HG03139 (cell line): ENCODE measurements around the gene MAGED1.
"Not testable (repeated sequence)": the region's sequence is repeated elsewhere in the genome, so short reads cannot be mapped to it uniquely, and the experiment has no call there.

Source experiments
- ATAC-seq: cut with Tn5 transposase; IDR thresholded peaks from one replicate; pipeline ENCODE4 v1.9.1; 2021; ENCODE audit not compliant: unreplicated experiment

Gene MAGED1

DNA sequence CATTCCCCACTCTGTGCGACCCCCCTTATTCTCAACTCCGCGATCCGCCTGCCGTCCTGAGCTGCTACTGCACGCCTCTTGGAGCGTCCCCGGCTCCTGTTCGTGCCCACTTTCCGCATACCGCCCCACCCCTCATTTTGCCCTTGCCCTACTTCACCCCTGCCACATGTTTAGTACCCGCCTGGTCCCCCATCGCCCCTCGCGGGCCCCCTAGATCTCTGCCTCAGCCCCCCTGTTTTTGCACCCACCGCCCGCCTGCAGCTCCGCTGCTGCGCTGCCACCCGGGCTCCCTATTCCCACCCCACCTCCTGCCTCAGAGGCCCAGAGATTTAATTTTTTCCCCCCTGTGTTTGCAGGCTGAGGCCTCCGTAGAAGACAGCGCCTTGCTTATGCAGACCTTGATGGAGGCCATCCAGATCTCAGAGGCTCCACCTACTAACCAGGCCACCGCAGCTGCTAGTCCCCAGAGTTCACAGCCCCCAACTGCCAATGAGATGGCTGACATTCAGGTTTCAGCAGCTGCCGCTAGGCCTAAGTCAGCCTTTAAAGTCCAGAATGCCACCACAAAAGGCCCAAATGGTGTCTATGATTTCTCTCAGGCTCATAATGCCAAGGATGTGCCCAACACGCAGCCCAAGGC, 1.4 kb downstream of the MAGED1 start:
- ATAC-seq: peak; percentile 53

- no peak for ATAC-seq
Observed at GRCh38 chrX:51896626-51897025, 3.2 kb downstream of the MAGED1 start.

DNA sequence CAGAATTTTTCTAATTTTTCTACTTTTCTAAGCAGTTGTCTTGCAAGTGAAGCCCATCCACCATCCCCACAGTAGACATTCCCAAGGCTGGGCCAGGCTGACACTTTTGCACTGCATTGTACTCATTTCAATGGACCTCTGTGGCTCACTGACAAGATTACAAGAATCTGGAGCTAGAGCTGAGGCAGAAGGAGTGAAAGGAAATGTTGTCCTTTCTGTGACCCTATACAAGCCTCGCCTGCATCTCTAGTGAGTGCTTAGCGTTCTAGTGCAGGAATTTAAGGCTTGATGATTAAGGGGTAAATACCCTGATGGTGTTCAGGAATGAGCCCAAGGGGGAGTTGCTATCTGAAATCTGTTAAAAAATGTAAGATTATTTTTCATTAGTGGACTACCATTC, 6.3 kb downstream of the MAGED1 start:
- no peak for ATAC-seq

DNA sequence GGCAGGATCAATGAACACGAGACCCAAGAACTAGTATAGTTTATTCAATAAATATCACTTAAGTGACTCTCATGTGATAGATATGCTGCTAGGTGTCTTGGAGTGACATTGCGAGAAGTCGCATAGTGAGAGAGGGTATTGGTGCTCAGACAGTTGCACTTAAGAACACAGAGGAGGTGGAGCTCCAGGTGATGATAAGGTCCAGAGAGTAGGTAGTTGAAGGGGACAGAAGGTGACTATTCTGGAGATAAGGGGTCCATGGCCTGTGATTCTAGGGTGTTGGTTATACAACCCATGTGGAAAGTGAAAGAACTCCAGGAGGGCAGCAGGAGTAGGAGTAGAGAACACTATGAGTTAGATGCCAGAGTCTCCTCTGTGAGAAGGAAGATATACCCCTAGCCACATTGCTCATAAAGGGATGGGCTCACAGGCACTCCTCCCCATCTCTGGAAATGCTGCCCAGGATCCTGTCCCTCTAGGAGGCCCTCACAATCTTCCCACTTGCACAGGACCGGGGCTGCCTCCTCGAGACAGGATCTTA, 9.2 kb downstream of the MAGED1 start:
- ATAC-seq: no peak

- not testable (repeated sequence) for ATAC-seq
Observed at GRCh38 chrX:51905152-51905551, 11.7 kb downstream of the MAGED1 start.

DNA sequence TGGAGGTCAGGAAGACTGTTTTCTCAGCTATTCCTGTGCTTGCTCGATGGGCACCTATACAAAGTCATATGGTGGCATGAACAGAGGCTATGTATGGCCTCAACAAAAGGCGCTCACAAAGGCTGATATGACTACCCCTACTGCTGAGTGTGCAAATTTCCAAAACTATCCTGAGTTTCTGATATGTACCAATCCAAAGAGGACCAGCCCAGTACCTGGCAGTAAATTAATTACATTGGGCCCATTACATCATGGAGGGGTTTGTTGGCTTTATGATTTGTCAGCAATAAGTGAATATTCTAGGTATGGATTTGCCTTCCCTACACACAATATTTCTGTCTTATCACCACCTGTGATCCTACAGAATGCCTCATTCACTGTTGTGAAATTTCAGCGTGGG, 12.3 kb downstream of the MAGED1 start:
- no peak for ATAC-seq

GRCh38 chrX:51917604-51918003, 24.2 kb downstream of the MAGED1 start:
- no peak for ATAC-seq

- ATAC-seq: no peak
Observed at GRCh38 chrX:51922561-51922960, 29.1 kb downstream of the MAGED1 start.

GRCh38 chrX:51931566-51932150, 38.2 kb downstream of the MAGED1 start:
- no peak for ATAC-seq
